NCI-H460 (cell line): ENCODE data around the gene USP33. TPM values are rescaled to one million over a fixed set of nuclear protein-coding genes. Genes with fewer than 3 reads are reported as not detected.
"Not testable (repeated sequence)": the region's sequence is repeated elsewhere in the genome, so short reads cannot be mapped to it uniquely, and the experiment has no call there.

Source experiments
- DNase-seq: peaks from one replicate; pipeline ENCODE4 v3.0.0-alpha.2; 2016; ENCODE audit warnings: low read depth; ENCODE audit errors: extremely low read depth
- polyA plus RNA-seq: library from polyadenylated mRNA; depleted of rRNA; stranded (reverse); fragments of >200 nt; gene quantifications from 2 replicates; pipeline ENCODE4 v1.2.3, GENCODE V29; 2014; cell fraction: nucleus; rRNA removed
- total RNA-seq: library from RNA; depleted of rRNA; stranded (reverse); fragments of >200 nt; shearing (Covaris generic); gene quantifications from 2 replicates; pipeline ENCODE4 v1.2.3, GENCODE V29; 2014; rRNA removed

Gene USP33
- 38.8 and 50.2 TPM in 2 replicates for total RNA-seq
- 51.0 and 164 TPM in 2 replicates for polyA plus RNA-seq

GRCh38 chr1:77759071-77760028 lies at the start of gene USP33:
TSS of gene USP33 (minus strand) at chr1:77759852. CDS start at chr1:77741697, 18,155 bp downstream.
- peak; percentile 72 for DNase-seq

GRCh38 chr1:77803371-77803770 lies 43.7 kb upstream of the USP33 start:
- no peak for DNase-seq

- DNase-seq = no peak
These were observed 42.4 kb upstream of the USP33 start for GRCh38 chr1:77802026-77802425.

- no peak for DNase-seq
These were observed 38.3 kb upstream of the USP33 start for GRCh38 chr1:77797991-77798390.

GRCh38 chr1:77796695-77797405 lies 37.2 kb upstream of the USP33 start:
- no peak for DNase-seq

GRCh38 chr1:77794550-77794949 lies 34.9 kb upstream of the USP33 start:
- DNase-seq = no peak

- not testable (repeated sequence) for DNase-seq
These were observed 26.6 kb upstream of the USP33 start for GRCh38 chr1:77786093-77786741.

GRCh38 chr1:77783141-77783540 lies 23.5 kb upstream of the USP33 start:
- no peak for DNase-seq

- no peak for DNase-seq
These were observed 22.0 kb upstream of the USP33 start for GRCh38 chr1:77781683-77782082.

- peak; percentile 78 for DNase-seq
These were observed 20.1 kb upstream of the USP33 start, which contains the start of gene MIGA1 for GRCh38 chr1:77779529-77780281. TSS of gene MIGA1 (plus strand) at chr1:77779649. CDS start at chr1:77783253, 3,604 bp downstream.

- DNase-seq = no peak
These were observed 16.5 kb upstream of the USP33 start for GRCh38 chr1:77776007-77776700.

- DNase-seq = no peak
These were observed 8.4 kb upstream of the USP33 start for GRCh38 chr1:77768006-77768405.

- DNase-seq = peak; percentile 51
These were observed 2.4 kb upstream of the USP33 start for GRCh38 chr1:77762072-77762476.

GRCh38 chr1:77757603-77758002 lies 2.0 kb downstream of the USP33 start:
- no peak for DNase-seq

GRCh38 chr1:77757066-77757584 lies 2.5 kb downstream of the USP33 start:
- DNase-seq = no peak

- no peak for DNase-seq
These were observed 3.4 kb downstream of the USP33 start for GRCh38 chr1:77756052-77756754.

- not testable (repeated sequence) for DNase-seq
These were observed 10.2 kb downstream of the USP33 start for GRCh38 chr1:77749489-77749888.

- DNase-seq = no peak
These were observed 15.1 kb downstream of the USP33 start for GRCh38 chr1:77744576-77744975.
